ENCODE results near the gene NSG1. TPM values are rescaled to one million over a fixed set of nuclear protein-coding genes. Genes with fewer than 3 reads are reported as not detected.

Gene NSG1
- total RNA-seq, 2 donors from 2014 or later, result 0.27 to 0.56 TPM

DNA sequence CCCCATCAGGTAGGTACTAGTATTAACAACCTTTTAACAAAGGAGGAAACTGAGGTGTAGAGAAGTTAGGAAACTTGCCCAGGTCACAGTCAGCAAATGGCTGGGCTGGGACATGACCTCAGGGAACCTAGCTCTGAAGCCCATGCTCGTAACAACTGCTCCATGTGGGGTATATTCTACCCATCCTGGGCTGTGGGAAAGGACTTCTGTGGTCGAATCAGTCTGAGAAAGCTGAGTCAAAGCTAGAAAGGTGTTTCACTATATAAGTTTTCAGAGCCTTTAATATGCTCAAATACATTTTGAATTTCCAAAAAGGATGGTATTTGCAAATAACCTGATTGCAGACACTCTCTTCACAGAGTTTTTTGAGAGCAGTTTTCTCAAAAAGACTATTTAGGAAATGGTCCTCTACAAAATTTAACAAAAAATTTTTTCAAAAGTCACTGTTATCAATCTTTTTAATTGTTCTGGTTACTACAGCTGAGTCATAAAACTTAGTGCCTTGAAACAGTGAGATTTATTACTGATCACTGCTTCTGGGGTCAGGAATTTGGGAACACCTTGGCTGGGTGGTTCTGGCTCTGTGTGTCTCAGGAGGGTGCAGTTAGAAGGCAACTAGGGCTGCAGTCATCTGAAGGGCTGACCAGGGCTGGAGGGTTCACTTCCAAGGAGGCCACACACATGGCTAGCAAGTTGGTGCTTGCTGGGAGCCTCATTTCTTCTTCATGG is 53.6 kb downstream of the NSG1 start:
- TF ChIP-seq, protein P1, sequence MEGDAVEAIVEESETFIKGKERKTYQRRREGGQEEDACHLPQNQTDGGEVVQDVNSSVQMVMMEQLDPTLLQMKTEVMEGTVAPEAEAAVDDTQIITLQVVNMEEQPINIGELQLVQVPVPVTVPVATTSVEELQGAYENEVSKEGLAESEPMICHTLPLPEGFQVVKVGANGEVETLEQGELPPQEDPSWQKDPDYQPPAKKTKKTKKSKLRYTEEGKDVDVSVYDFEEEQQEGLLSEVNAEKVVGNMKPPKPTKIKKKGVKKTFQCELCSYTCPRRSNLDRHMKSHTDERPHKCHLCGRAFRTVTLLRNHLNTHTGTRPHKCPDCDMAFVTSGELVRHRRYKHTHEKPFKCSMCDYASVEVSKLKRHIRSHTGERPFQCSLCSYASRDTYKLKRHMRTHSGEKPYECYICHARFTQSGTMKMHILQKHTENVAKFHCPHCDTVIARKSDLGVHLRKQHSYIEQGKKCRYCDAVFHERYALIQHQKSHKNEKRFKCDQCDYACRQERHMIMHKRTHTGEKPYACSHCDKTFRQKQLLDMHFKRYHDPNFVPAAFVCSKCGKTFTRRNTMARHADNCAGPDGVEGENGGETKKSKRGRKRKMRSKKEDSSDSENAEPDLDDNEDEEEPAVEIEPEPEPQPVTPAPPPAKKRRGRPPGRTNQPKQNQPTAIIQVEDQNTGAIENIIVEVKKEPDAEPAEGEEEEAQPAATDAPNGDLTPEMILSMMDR (IDR thresholded peaks at IDR 0.05), result no peak
- Histone ChIP-seq H3K9me3 (no peaks in the 10 kb centered on the region), H3K27me3 (replicated peaks; ENCODE audit: insufficient read depth) (no peaks in the 10 kb centered on the region), H3K27ac (no peak overlapping the region), H3K4me3 (no peak overlapping the region), H3K36me3 (peaks cover 12% of the 10 kb centered on the region), H3K4me1 (ENCODE audit: control insufficient read depth in 1 of 2, low read depth in 2 of 2) (no peaks in the 10 kb centered on the region)
- ATAC-seq (ENCODE audit: insufficient number of reproducible peaks, low FRiP score, low read depth), result no peak
- no peak for DNase-seq (ENCODE audit: low spot score)

GRCh38 chr4:4443821-4444220 is 56.9 kb downstream of the NSG1 start:
- DNase-seq (ENCODE audit: low spot score) (no peak), ATAC-seq (ENCODE audit: insufficient number of reproducible peaks, low FRiP score, low read depth) (no peak)
- Histone ChIP-seq H3K27me3 (replicated peaks; ENCODE audit: insufficient read depth) (no peaks in the 10 kb centered on the region), H3K4me3 (no peak overlapping the region), H3K4me1 (ENCODE audit: control insufficient read depth in 1 of 2, low read depth in 2 of 2) (no peaks in the 10 kb centered on the region), H3K36me3 (no peaks in the 10 kb centered on the region), H3K27ac (no peak overlapping the region), H3K9me3 (no peaks in the 10 kb centered on the region)
- TF ChIP-seq, protein P1 (IDR thresholded peaks at IDR 0.05), result no peak

DNA sequence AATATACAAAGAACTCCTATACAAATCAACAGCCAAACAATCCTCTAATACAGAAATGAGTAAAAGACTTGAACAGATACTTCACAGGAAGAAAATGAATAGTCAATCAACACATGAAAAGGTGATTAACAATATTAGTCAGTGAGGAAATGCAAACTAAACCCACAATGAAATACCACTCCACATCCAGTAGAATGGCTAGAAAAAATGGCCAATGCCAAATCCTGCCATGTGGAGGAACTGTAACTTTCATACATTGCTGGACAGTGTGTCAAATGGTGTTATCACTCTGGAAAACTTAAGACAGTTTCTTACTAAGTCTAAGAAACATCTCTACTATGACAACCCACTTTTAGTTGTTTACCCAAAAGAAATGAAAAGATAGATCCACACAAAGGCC is 59.5 kb downstream of the NSG1 start:
- no peaks in the 10 kb centered on the region for H3K4me1 ChIP-seq (ENCODE audit: control insufficient read depth in 1 of 2, low read depth in 2 of 2)
- TF ChIP-seq, protein P1 (IDR thresholded peaks at IDR 0.05), result no peak
- DNase-seq (ENCODE audit: low spot score) (no peak), ATAC-seq (ENCODE audit: insufficient number of reproducible peaks, low FRiP score, low read depth) (no peak)
- no peak overlapping the region for H3K27ac ChIP-seq
- H3K4me3 ChIP-seq, result no peak overlapping the region
- no peaks in the 10 kb centered on the region for H3K9me3 ChIP-seq
- H3K36me3 ChIP-seq, result no peaks in the 10 kb centered on the region
- no peaks in the 10 kb centered on the region for H3K27me3 ChIP-seq (replicated peaks; ENCODE audit: insufficient read depth)

- Histone ChIP-seq H3K36me3 (peaks cover 50% of the 10 kb centered on the region), H3K4me3 (no peak overlapping the region), H3K4me1 (ENCODE audit: control insufficient read depth in 1 of 2, low read depth in 2 of 2) (no peaks in the 10 kb centered on the region), H3K27me3 (replicated peaks; ENCODE audit: insufficient read depth) (no peaks in the 10 kb centered on the region), H3K9me3 (no peaks in the 10 kb centered on the region), H3K27ac (no peak overlapping the region)
- ATAC-seq (ENCODE audit: insufficient number of reproducible peaks, low FRiP score, low read depth) (no peak), DNase-seq (ENCODE audit: low spot score) (no peak)
- TF ChIP-seq, protein P1 (IDR thresholded peaks at IDR 0.05), result no peak
Observed at GRCh38 chr4:4455210-4455865, 68.4 kb downstream of the NSG1 start.

DNA sequence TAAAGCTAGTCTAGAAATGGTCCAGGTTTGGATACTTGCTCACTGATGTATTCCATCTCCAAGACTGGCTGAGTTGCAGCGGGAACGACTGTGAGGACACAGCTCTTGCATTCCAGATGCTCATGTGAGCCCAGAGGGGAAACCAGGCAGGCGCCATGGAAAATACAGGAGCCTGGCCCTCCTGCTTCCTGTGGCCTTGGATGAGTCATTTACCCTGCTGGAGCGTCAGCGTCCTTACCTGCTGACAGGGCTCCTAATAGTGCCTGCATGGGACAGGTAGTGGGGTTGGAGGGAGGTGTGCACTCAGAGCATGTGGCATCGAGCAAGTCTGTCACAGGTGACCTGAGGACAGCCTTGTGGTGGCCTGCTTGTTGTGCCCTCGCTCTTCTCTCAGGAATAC is 69.4 kb downstream of the NSG1 start:
- TF ChIP-seq, protein P1 (IDR thresholded peaks at IDR 0.05), result no peak
- Histone ChIP-seq H3K4me3 (no peak overlapping the region), H3K27me3 (replicated peaks; ENCODE audit: insufficient read depth) (no peaks in the 10 kb centered on the region), H3K27ac (no peak overlapping the region), H3K9me3 (no peaks in the 10 kb centered on the region), H3K36me3 (peaks cover 50% of the 10 kb centered on the region), H3K4me1 (ENCODE audit: control insufficient read depth in 1 of 2, low read depth in 2 of 2) (no peaks in the 10 kb centered on the region)
- DNase-seq (ENCODE audit: low spot score) (no peak), ATAC-seq (ENCODE audit: insufficient number of reproducible peaks, low FRiP score, low read depth) (no peak)
